Measurements from ENCODE around the gene APOBEC2. TPM values are rescaled to one million over a fixed set of nuclear protein-coding genes. Genes with fewer than 3 reads are reported as not detected.

The APOBEC2 gene
- total and polyA plus RNA-seq, 2 of the 4 experiments (the other 2 are of a cell fraction), result not detected

GRCh38 chr6:41036601-41037000 is 16.4 kb upstream of the APOBEC2 start:
- H3K14ac ChIP-seq (replicated peaks; ENCODE audit: low read depth, low read length), result no peak overlapping the region
- 71% methylated on average over 1 of the region's 2 CpGs; no CpG with 5 or more reads in 1 of the 2 experiments for WGBS, 2 experiments (ENCODE audit: extremely low coverage in 2 of 2, insufficient read length in 1 of 2)
- no peak for DNase-seq
- in situ Hi-C loops (cut with MboI; ENCODE audit: low sequenced_read_pairs) (loop anchor here (25.0 kb wide), 2 partner anchors 1049 to 1674 kb away; no protein-coding TSS in a partner anchor), dilution Hi-C loops (cut with HindIII; ENCODE audit: low sequenced_read_pairs, unreplicated experiment) (no loop called here), intact Hi-C loops (cut with micrococcal nuclease) (no loop called here)
- no peaks in the 10 kb centered on the region for H3K36me3 ChIP-seq (ENCODE audit: control insufficient read depth, insufficient read depth, low read length)
- no peak overlapping the region for H4K5ac ChIP-seq (ENCODE audit: low read depth, low read length)
- TF ChIP-seq MXI1 (IDR thresholded peaks at IDR 0.05; ENCODE audit: borderline replicate concordance, low read depth, low read length) (no peak), RCOR1 (IDR thresholded peaks at IDR 0.05; ENCODE audit: insufficient replicate concordance, low read length) (no peak), RFX5 (IDR thresholded peaks at IDR 0.05; ENCODE audit: low read depth, low read length) (no peak), USF2 (IDR thresholded peaks at IDR 0.05; ENCODE audit: low read depth, low read length) (no peak), MAFK (IDR thresholded peaks at IDR 0.05; ENCODE audit: low read depth, low read length) (no peak), CTCF (conservative IDR thresholded peaks at IDR 0.05; ENCODE audit: low read depth, low read length) (no peak), RAD21 (IDR thresholded peaks at IDR 0.05; ENCODE audit: low read length) (no peak), FOS (IDR thresholded peaks at IDR 0.05; ENCODE audit: low read depth, low read length) (no peak), ELK1 (IDR thresholded peaks at IDR 0.05; ENCODE audit: borderline replicate concordance, low read depth, low read length) (no peak), SMC3 (IDR thresholded peaks at IDR 0.05; ENCODE audit: low read depth, low read length) (no peak), BHLHE40 (IDR thresholded peaks at IDR 0.05; ENCODE audit: low read depth, low read length) (no peak), CHD1 (IDR thresholded peaks at IDR 0.05; ENCODE audit: low read depth, low read length) (no peak), POLR2A (IDR thresholded peaks at IDR 0.05; ENCODE audit: low read depth, low read length) (no peak), CEBPB (IDR thresholded peaks at IDR 0.05; ENCODE audit: low read depth, low read length) (no peak), MAZ (IDR thresholded peaks at IDR 0.05; ENCODE audit: borderline replicate concordance, low read depth, low read length) (no peak), NFE2L2 (IDR thresholded peaks at IDR 0.05; ENCODE audit: low read depth, low read length) (no peak)
- no peak overlapping the region for H2BK15ac ChIP-seq (ENCODE audit: low read depth, low read length)
- H2AK5ac ChIP-seq (ENCODE audit: low read depth, low read length), result no peak overlapping the region
- H3K56ac ChIP-seq (ENCODE audit: extremely low read depth, insufficient read depth, low read length), result no peak overlapping the region
- no TSS peak for BruUV-seq (replicated peaks)
- no peak overlapping the region for H4K91ac ChIP-seq (ENCODE audit: insufficient read depth, low read depth, low read length)
- no peak overlapping the region for H2BK120ac ChIP-seq (ENCODE audit: low read depth, low read length)
- no peak overlapping the region for H2BK20ac ChIP-seq (ENCODE audit: low read depth, low read length)
- H3K79me1 ChIP-seq (ENCODE audit: low read depth in 1 of 2, low read length in 2 of 2), result no peaks in the 10 kb centered on the region
- ChIA-PET CTCF (interaction anchor here (0.6 kb wide), 1 partner anchor 319 kb away, joined by 3 read pairs; no protein-coding TSS in a partner anchor), POLR2A (ENCODE audit: unreplicated experiment) (no interaction called here)
- no peak overlapping the region for H2BK5ac ChIP-seq (ENCODE audit: low read depth, low read length, poor library complexity, severe bottlenecking)
- no peak overlapping the region for H3K4me3 ChIP-seq (ENCODE audit: insufficient read depth, low read depth, low read length)
- no peak overlapping the region for H3K4me2 ChIP-seq (ENCODE audit: low read depth, low read length)
- no peak for ATAC-seq (ENCODE audit: low read depth)
- no peak overlapping the region for H3K18ac ChIP-seq (ENCODE audit: low read depth, low read length)
- H4K8ac ChIP-seq (ENCODE audit: low read depth in 2 of 2, low read length in 2 of 2), result no peak overlapping the region
- H3K23ac ChIP-seq (ENCODE audit: low read depth, low read length), result no peak overlapping the region
- no peaks in the 10 kb centered on the region for H3K9me1 ChIP-seq (ENCODE audit: insufficient read depth, low read length)
- peaks cover 15% of the 10 kb centered on the region for H3K27me3 ChIP-seq (ENCODE audit: control insufficient read depth, insufficient read depth, low read length)
- H3K4ac ChIP-seq (ENCODE audit: low read depth, low read length), result no peak overlapping the region
- no peak overlapping the region for H3K9ac ChIP-seq (ENCODE audit: low read depth, low read length)
- H3K4me1 ChIP-seq (ENCODE audit: control insufficient read depth, insufficient read depth, low read length), result no peaks in the 10 kb centered on the region
- H2AK9ac ChIP-seq (replicated peaks; ENCODE audit: low read depth, low read length, poor library complexity), result no peak overlapping the region
- H2AFZ ChIP-seq (replicated peaks; ENCODE audit: low read length, poor library complexity), result no peak overlapping the region
- H3K27ac ChIP-seq (ENCODE audit: insufficient read depth, low read length), result no peak overlapping the region
- no peaks in the 10 kb centered on the region for H4K20me1 ChIP-seq (ENCODE audit: insufficient read depth, low read length)
- no peaks in the 10 kb centered on the region for H3K9me3 ChIP-seq (ENCODE audit: control insufficient read depth, insufficient read depth, low read length)
